ENCODE results near the gene TGFBR3L.

- TF ChIP-seq, protein P1, sequence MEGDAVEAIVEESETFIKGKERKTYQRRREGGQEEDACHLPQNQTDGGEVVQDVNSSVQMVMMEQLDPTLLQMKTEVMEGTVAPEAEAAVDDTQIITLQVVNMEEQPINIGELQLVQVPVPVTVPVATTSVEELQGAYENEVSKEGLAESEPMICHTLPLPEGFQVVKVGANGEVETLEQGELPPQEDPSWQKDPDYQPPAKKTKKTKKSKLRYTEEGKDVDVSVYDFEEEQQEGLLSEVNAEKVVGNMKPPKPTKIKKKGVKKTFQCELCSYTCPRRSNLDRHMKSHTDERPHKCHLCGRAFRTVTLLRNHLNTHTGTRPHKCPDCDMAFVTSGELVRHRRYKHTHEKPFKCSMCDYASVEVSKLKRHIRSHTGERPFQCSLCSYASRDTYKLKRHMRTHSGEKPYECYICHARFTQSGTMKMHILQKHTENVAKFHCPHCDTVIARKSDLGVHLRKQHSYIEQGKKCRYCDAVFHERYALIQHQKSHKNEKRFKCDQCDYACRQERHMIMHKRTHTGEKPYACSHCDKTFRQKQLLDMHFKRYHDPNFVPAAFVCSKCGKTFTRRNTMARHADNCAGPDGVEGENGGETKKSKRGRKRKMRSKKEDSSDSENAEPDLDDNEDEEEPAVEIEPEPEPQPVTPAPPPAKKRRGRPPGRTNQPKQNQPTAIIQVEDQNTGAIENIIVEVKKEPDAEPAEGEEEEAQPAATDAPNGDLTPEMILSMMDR (IDR thresholded peaks at IDR 0.05; ENCODE audit: extremely low read depth in 1 of 2, insufficient read depth in 1 of 2, low read depth in 1 of 2, low read length in 2 of 2), result no peak
- TF ChIP-seq POLR2A (IDR thresholded peaks at IDR 0.05; ENCODE audit: low read depth, low read length), result no peak
- TF ChIP-seq MAX (IDR thresholded peaks at IDR 0.05; ENCODE audit: insufficient read depth, insufficient read length), result no peak
- no peak for TF ChIP-seq POLR2AphosphoS5 (IDR thresholded peaks at IDR 0.05; ENCODE audit: insufficient read depth, low read depth, low read length)
- no peak for TF ChIP-seq JUN (IDR thresholded peaks at IDR 0.05; ENCODE audit: borderline replicate concordance, insufficient read depth, insufficient read length, low read depth)
Measured at GRCh38 chr19:7953060-7953459, 38.4 kb downstream of the TGFBR3L start.
